Renal cortex interstitium (tissue), 11 donors: Measurements from ENCODE around the gene FUZ. TPM values are rescaled to one million over a fixed set of nuclear protein-coding genes. Genes with fewer than 3 reads are reported as not detected.
"Not testable (repeated sequence)": the region's sequence is repeated elsewhere in the genome, so short reads cannot be mapped to it uniquely, and the experiment has no call there.

Experiments used
- DNase-seq, 11 donors: peaks; one replicate each; pipeline ENCODE4 v3.0.0-alpha.2; 2013; ENCODE audit warnings: low read depth in 9 of 11, low spot score in 4 of 11; ENCODE audit errors: extremely low read depth in 1 of 11
- polyA plus RNA-seq, 3 donors: library from polyadenylated mRNA; unstranded; fragments of 120-200 nt; gene quantifications; one replicate each; pipeline ENCODE4 v1.2.1, GENCODE V29; 2013; ENCODE audit not compliant: insufficient read length in 3 of 3

The FUZ gene
- polyA plus RNA-seq, 3 donors, result 35.6 to 42.1 (median 38.4) TPM

GRCh38 chr19:49839713-49840112 lies 26.6 kb upstream of the FUZ start:
- no peak for DNase-seq

- no peak for DNase-seq
Measured at GRCh38 chr19:49838885-49839588, 25.9 kb upstream of the FUZ start.

GRCh38 chr19:49837425-49837824 lies 24.3 kb upstream of the FUZ start:
- DNase-seq, result no peak

- no peak for DNase-seq
Measured at GRCh38 chr19:49837009-49837310, 23.9 kb upstream of the FUZ start.

GRCh38 chr19:49836176-49837008 lies 23.3 kb upstream of the FUZ start:
- DNase-seq, result no peak

GRCh38 chr19:49835562-49835961 lies 22.5 kb upstream of the FUZ start:
- DNase-seq, result no peak

- DNase-seq, result no peak
Measured at GRCh38 chr19:49833599-49833998, 20.5 kb upstream of the FUZ start.

- DNase-seq, result no peak
Measured at GRCh38 chr19:49832556-49832955, 19.5 kb upstream of the FUZ start.

GRCh38 chr19:49831592-49831991 lies 18.5 kb upstream of the FUZ start:
- DNase-seq, result no peak

GRCh38 chr19:49830766-49831165 lies 17.7 kb upstream of the FUZ start:
- DNase-seq, result no peak

GRCh38 chr19:49829721-49830120 lies 16.6 kb upstream of the FUZ start:
- no peak for DNase-seq

GRCh38 chr19:49829200-49829599 lies 16.1 kb upstream of the FUZ start:
- no peak for DNase-seq

GRCh38 chr19:49827034-49827433 lies 13.9 kb upstream of the FUZ start:
- no peak for DNase-seq

GRCh38 chr19:49824662-49825061 lies 11.6 kb upstream of the FUZ start:
- DNase-seq, result no peak

GRCh38 chr19:49823472-49823871 lies 10.4 kb upstream of the FUZ start:
- no peak for DNase-seq

- no peak for DNase-seq
Measured at GRCh38 chr19:49820125-49820524, 7.0 kb upstream of the FUZ start.

- DNase-seq, result not testable (repeated sequence)
Measured at GRCh38 chr19:49819452-49820115, 6.5 kb upstream of the FUZ start.

- DNase-seq, result no peak
Measured at GRCh38 chr19:49818649-49819370, 5.7 kb upstream of the FUZ start.

- DNase-seq, result peak; percentile 80 to 95 (median 85)
Measured at GRCh38 chr19:49817964-49818648, 5.0 kb upstream of the FUZ start, which contains the start of gene MED25. MED25 (plus strand) TSS chr19:49818289; CDS start chr19:49818342, 53 bp downstream.
